ENCODE measurements around the gene RASA1. TPM values are rescaled to one million over a fixed set of nuclear protein-coding genes. Genes with fewer than 3 reads are reported as not detected.

Gene RASA1
- total RNA-seq: 10 to 100 TPM; 17.0 to 21.1 TPM

DNA sequence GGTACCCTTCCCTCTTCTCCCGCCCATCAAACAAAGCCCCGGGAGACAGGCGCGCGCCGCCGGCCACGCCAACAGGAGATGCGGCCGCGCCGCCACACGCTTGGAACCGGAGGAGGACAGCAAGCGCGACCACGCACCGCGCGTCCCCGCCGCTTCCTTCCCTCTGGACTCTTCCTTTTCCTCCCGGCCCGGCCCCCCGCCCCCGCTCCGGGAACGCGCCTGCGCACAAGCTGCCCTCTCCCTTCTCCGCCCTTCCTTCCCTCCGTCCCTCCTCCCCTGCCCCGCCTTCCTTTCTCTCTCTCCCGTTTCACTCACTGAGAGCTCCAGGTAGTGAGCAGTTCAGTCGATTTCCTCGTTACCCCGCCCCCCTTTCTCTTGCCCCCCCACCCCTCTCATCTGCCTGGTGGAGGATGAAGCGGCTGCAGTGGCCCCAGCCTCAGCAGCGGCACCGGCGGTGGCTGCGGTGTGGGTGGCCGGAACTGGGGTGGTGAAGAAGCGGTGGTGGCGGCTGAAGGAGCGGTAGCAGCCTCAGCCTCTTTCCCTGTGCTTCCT lies at the start of gene RASA1:
Gene RASA1 (plus strand): TSS at position 310 of the 552 bp plus-strand sequence. CDS start 569 bp downstream, outside the sequence.
- ATAC-seq (ENCODE audit: low read depth): peak; percentile 73
- H3K4me3 Mint-ChIP-seq: peak within 1 kb of the TSS; percentile 88
- peak within 1 kb of the TSS; percentile 95 for H3K27ac Mint-ChIP-seq
- peaks cover 11% of the 10 kb centered on the region for H3K36me3 Mint-ChIP-seq
- peaks cover 24% of the 10 kb centered on the region for H3K4me1 Mint-ChIP-seq
- POLR2A ChIA-PET: interaction anchor here (0.7 to 1.6 kb wide), 7 partner anchors 15 to 146 kb away, joined by 3 to 5 read pairs (median 3); partner anchors contain the start of gene CCNH
- peaks cover 6% of the 10 kb centered on the region for H3K27me3 Mint-ChIP-seq
- peak; percentile 82 for DNase-seq
- H3K9me3 Mint-ChIP-seq: no peaks in the 10 kb centered on the region

DNA sequence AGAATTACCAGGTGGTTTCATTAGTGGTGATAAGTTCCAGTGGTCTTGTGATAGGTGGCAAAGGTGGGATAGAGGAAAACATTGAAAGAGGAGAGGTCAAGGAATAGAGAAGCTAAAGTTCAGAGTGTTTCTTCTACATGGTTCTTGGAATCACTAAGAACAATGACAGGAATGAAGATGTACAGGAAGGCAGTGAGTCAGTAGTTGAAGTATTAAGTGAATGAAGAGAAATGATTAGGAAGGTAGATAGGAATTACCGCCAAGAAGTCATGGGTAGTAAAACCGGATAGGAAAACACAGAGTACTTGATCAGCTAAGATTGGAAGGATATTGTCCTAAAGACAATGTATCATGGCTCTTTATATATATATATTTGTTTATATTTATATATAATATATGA lies 37.9 kb upstream of the RASA1 start:
- no peaks in the 10 kb centered on the region for H3K27me3 Mint-ChIP-seq
- H3K9me3 Mint-ChIP-seq: no peaks in the 10 kb centered on the region
- H3K4me1 Mint-ChIP-seq: no peaks in the 10 kb centered on the region
- no peak for DNase-seq
- H3K27ac Mint-ChIP-seq: no peak overlapping the region
- POLR2A ChIA-PET: no interaction called here
- no peaks in the 10 kb centered on the region for H3K36me3 Mint-ChIP-seq
- no peak overlapping the region for H3K4me3 Mint-ChIP-seq
- ATAC-seq (ENCODE audit: low read depth): no peak

DNA sequence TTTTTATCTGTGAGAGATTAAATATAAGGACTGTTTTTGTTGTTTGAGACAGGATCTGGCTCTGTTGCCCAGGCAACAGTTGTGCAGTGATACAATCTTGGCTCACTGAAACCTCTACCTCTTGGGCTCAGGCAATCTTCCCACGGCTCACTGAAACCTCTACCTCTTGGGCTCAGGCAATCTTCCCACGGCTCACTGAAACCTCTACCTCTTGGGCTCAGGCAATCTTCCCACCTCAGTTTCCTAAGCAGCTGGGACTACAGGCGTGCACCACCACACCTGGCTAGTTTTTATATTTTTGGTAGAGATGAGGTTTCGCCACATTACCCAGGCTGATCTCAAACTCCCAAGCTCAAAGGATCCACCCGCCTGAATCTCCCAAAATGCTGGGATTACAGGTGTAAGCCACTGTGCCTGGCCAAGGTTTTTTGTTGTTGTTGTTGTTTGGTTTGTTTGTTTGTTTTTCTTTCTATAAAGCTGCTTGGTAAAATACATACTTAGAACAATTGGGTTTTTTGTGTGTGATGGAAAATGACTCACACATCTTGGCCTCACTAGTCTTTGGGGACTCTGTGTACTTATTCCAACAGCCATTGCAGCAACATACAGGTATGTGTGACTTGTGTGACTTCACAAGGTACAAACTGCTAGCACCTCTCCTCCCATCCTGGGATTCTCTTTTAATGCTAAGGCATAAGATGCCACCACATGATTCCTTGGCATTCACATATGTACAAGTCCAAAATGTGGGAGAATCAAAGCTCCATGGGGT lies 36.5 kb upstream of the RASA1 start:
- H3K36me3 Mint-ChIP-seq: no peaks in the 10 kb centered on the region
- H3K4me1 Mint-ChIP-seq: no peaks in the 10 kb centered on the region
- POLR2A ChIA-PET: no interaction called here
- H3K4me3 Mint-ChIP-seq: no peak overlapping the region
- H3K9me3 Mint-ChIP-seq: no peaks in the 10 kb centered on the region
- no peak overlapping the region for H3K27ac Mint-ChIP-seq
- no peak for ATAC-seq (ENCODE audit: low read depth)
- DNase-seq: no peak
- H3K27me3 Mint-ChIP-seq: no peaks in the 10 kb centered on the region

DNA sequence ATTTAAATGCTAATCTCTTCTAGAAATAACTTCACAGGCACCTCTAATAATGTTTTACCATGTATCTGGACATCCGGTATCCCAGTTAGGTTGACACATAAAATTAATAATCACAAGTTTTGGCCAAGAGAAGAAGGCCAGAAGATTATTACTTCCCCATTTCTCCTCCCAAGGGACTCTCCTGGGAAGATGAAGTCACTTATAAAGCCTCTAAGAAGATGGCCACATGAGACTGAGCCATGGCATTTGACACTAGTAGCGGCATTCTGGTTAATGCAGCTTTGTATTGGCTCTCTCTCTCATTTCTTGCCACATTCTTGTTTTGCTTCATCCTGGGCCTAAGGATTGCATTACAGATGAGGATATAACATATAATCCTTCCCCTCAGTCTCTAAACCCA lies 34.5 kb upstream of the RASA1 start:
- H3K27me3 Mint-ChIP-seq: no peaks in the 10 kb centered on the region
- no peaks in the 10 kb centered on the region for H3K4me1 Mint-ChIP-seq
- H3K27ac Mint-ChIP-seq: no peak overlapping the region
- DNase-seq (no peak), ATAC-seq (ENCODE audit: low read depth) (no peak)
- no peaks in the 10 kb centered on the region for H3K36me3 Mint-ChIP-seq
- POLR2A ChIA-PET: no interaction called here
- H3K4me3 Mint-ChIP-seq: no peak overlapping the region
- H3K9me3 Mint-ChIP-seq: no peaks in the 10 kb centered on the region

DNA sequence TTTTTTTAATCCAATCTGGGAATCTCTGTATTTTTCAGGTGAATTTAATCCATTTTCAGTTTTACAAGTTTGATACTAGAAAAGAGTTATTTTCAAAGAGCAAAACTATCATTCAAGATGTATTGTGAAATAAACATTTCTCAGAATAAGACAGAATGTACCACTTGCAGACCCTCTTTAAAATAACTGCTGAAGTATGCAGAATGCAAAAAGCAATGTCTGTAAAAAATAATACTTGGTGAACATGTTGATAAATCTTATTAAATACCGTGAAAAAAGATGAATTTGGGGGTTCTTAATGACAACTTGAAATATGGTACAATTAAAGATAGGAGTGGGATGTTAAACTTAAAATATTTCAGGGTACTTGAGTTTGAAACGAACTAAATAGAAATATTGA lies 26.1 kb upstream of the RASA1 start:
- DNase-seq: no peak
- no peak for ATAC-seq (ENCODE audit: low read depth)
- peaks cover 2% of the 10 kb centered on the region for H3K36me3 Mint-ChIP-seq
- no peak overlapping the region for H3K4me3 Mint-ChIP-seq
- H3K27me3 Mint-ChIP-seq: no peaks in the 10 kb centered on the region
- POLR2A ChIA-PET: interaction anchor here (0.9 kb wide), 1 partner anchor 222 kb away, joined by 3 read pairs; no protein-coding TSS in a partner anchor
- H3K4me1 Mint-ChIP-seq: peaks cover 3% of the 10 kb centered on the region
- H3K9me3 Mint-ChIP-seq: no peaks in the 10 kb centered on the region
- no peak overlapping the region for H3K27ac Mint-ChIP-seq

DNA sequence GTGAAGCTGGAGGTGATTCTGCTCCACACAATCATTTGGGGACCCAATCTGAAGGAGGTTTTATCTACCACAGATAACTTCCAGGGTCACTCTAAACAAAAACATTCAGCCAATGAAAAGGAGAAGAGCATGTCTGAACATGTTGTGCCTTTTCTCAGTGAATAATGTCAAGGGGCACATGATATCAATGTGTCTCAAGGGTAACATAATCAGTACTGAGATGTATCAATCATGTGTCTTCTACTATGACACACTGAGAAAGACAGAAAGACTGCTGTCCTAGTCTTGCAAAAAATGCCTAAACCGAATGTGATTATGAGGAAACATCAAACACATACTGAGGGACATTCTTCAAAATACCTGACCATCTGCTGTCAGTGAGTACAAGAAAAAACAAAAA lies 25.4 kb upstream of the RASA1 start:
- Mint-ChIP-seq H3K9me3 (no peaks in the 10 kb centered on the region), H3K36me3 (peaks cover 2% of the 10 kb centered on the region), H3K27me3 (no peaks in the 10 kb centered on the region), H3K4me1 (peaks cover 3% of the 10 kb centered on the region), H3K4me3 (no peak overlapping the region), H3K27ac (no peak overlapping the region)
- ATAC-seq (ENCODE audit: low read depth) (no peak), DNase-seq (no peak)
- POLR2A ChIA-PET: no interaction called here

DNA sequence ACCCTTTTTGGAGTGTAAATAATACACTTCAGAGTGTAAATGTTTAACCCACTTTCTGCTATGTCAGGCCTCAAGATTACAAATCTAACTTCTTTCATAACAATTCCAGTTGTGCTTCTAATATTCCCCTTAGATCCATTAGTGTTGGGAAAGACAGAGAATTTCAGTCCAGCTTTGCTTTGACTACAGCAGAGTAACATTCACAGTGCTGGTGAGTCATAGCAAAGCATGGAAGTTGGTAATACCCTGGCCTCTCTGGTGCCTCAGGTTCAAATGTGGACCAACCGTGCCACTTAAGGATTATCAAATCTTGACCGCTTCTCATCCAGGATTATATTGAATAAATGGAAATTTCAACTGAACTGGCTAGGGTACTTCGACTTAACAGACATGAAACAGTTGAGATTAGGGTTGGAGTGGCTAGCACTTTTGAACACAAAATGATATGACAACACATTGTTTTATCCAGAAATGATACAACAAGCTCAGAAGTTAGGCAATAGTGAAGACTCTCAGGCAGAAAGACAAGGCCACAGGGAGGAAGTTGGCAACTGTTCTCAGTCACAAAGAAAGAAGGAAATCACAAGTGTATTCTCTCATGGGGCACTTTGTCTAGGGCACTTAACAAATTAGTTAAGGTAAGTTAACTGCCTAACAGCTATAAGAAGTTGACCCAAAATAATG lies 24.4 kb upstream of the RASA1 start:
- no peak overlapping the region for H3K27ac Mint-ChIP-seq
- H3K27me3 Mint-ChIP-seq: no peaks in the 10 kb centered on the region
- H3K4me1 Mint-ChIP-seq: peaks cover 3% of the 10 kb centered on the region
- POLR2A ChIA-PET: no interaction called here
- peaks cover 2% of the 10 kb centered on the region for H3K36me3 Mint-ChIP-seq
- H3K9me3 Mint-ChIP-seq: no peaks in the 10 kb centered on the region
- no peak for DNase-seq
- H3K4me3 Mint-ChIP-seq: no peak overlapping the region
- ATAC-seq (ENCODE audit: low read depth): no peak

DNA sequence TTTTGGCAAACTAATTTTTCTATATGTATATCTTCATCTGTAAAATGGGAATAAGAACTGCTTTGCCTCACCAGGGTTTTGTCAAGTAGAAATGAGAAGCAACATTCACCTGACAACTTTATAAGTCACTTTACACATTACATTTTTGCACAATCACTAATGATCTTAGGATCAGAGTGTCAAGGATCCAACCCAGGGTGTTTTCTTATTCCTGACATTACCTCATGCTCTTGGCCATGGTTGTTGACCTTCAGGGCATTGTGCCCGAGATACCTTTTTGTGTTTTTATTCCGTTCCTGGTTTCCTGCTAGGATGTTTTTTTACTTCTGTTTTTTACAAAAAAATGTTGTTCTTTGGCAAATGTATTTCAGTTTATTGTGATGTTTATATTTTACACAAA lies 22.2 kb upstream of the RASA1 start:
- no peak for DNase-seq

DNA sequence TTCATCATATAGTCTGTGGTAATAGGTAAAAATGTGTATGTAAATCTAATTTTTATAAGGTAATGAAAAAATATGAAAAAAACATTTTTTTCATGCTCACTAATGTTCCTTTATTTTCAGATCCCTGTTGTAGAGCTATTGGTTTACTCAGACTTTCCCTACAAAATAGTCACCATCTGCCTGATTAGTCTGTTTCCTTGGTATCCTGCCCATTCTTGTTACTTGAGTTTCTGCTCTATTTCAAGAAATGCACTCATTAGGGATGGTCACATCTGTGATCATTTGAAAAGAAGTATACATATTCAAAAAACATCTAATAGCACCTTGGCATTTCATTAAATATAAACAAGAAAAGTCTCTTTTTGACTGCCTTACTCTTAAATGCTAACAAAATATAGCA lies 21.6 kb upstream of the RASA1 start:
- ATAC-seq (ENCODE audit: low read depth): no peak
- Mint-ChIP-seq H3K27ac (no peak overlapping the region), H3K27me3 (no peaks in the 10 kb centered on the region), H3K4me3 (no peak overlapping the region), H3K9me3 (no peaks in the 10 kb centered on the region), H3K36me3 (peaks cover 3% of the 10 kb centered on the region), H3K4me1 (peaks cover 3% of the 10 kb centered on the region)
- POLR2A ChIA-PET: no interaction called here
- no peak for DNase-seq

More for the DNA sequence above, 22.2 kb upstream of the RASA1 start:
- H3K27me3 Mint-ChIP-seq: no peaks in the 10 kb centered on the region
- no peak overlapping the region for H3K27ac Mint-ChIP-seq
- POLR2A ChIA-PET: no interaction called here
- peaks cover 2% of the 10 kb centered on the region for H3K36me3 Mint-ChIP-seq
- H3K9me3 Mint-ChIP-seq: no peaks in the 10 kb centered on the region
- ATAC-seq (ENCODE audit: low read depth): no peak
- H3K4me1 Mint-ChIP-seq: peaks cover 3% of the 10 kb centered on the region
- H3K4me3 Mint-ChIP-seq: no peak overlapping the region

DNA sequence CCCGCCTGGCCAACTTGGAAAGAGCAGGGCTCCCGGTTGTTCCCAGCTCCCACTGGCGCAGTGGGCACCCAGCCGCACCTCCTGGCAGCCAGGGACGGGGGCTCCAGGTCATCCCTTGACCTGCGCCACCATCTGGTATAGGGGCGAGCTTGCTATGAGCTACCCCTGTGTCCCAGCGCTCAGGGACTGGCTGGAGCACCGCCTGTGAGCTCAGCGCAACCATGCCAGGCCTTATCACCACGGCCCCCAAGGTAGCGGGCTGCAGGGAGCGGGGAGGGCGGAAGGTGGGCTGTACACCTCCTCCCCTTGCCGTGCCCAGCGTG lies 15.4 kb upstream of the RASA1 start:
- Mint-ChIP-seq H3K36me3 (peaks cover 2% of the 10 kb centered on the region), H3K27ac (no peak overlapping the region), H3K9me3 (no peaks in the 10 kb centered on the region), H3K4me3 (no peak overlapping the region), H3K27me3 (peaks cover 2% of the 10 kb centered on the region), H3K4me1 (no peaks in the 10 kb centered on the region)
- DNase-seq: no peak
- no peak for ATAC-seq (ENCODE audit: low read depth)
- POLR2A ChIA-PET: no interaction called here

DNA sequence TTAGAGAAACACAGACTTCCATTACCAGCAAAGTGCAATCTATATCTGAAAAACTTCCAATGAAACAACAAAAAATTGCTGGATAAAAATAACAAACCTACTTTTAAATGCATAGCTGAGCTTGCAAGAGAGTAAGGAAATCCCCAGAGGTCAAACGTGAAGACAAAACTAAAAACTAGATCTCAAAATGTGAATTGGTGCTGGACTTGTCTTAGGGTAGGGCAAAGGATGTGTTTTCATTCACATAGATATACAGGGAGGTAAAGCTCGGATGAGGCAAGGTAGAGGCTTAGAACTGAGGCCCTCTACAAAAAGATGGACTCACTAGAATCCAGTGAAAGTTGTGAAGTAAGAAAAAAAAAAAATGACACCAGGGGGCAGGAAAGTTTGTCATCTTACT lies 13.6 kb upstream of the RASA1 start:
- ATAC-seq (ENCODE audit: low read depth) (no peak), DNase-seq (no peak)
- Mint-ChIP-seq H3K27me3 (peaks cover 3% of the 10 kb centered on the region), H3K27ac (no peak overlapping the region), H3K4me3 (no peak overlapping the region), H3K9me3 (no peaks in the 10 kb centered on the region), H3K4me1 (no peaks in the 10 kb centered on the region), H3K36me3 (peaks cover 2% of the 10 kb centered on the region)
- POLR2A ChIA-PET: no interaction called here

DNA sequence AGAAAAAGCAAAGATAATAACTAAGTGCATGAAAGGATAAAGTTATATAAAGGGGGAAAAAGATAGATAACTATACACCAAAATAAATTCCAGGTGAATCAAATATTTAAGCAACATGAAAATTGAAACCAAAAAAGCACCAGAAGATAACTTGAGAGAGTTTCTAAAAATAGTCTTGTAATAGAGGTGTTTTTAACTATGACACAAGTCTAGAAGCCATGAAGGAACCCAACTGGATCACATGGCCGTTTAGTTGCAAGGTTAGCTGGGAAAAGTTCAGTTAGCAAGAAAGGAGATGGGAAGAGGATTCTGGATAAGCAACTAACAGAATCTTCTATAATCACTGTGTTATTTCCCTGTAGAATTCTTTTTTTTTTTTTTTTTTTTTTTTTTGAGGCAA lies 9.2 kb upstream of the RASA1 start:
- Mint-ChIP-seq H3K36me3 (no peaks in the 10 kb centered on the region), H3K4me1 (peaks cover 7% of the 10 kb centered on the region), H3K4me3 (no peak overlapping the region), H3K27me3 (peaks cover 3% of the 10 kb centered on the region), H3K9me3 (no peaks in the 10 kb centered on the region), H3K27ac (no peak overlapping the region)
- no peak for ATAC-seq (ENCODE audit: low read depth)
- DNase-seq: no peak
- POLR2A ChIA-PET: no interaction called here

DNA sequence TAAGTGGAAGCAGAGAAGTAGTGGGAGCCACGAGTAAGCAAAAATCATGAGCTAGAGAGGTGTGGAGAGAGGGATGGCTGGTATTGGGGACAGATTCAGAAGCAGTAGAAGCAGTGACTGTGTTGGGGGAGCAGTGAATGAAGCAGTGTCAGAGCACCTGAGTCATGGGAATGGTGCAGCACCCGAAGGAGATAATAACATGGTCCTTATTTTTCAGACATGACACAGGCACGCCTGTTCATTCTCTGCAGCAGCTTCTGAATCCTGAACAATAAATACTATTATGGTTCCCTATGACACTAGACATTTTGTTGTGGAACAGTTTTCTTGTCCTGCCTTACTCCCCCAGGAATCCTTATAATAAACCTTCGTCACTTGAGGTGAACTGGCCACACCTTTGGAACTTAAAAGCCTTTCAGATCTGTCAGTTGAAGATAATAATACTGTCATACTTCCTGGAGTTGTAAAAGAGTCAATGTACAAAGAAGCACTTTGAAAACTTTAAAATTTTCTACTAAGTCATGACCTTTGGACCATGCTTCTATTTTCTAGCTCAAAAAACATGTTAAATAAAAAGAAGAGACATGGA lies 7.0 kb upstream of the RASA1 start:
- POLR2A ChIA-PET: no interaction called here
- Mint-ChIP-seq H3K27ac (no peak overlapping the region), H3K27me3 (peaks cover 10% of the 10 kb centered on the region), H3K4me3 (no peak overlapping the region), H3K9me3 (no peaks in the 10 kb centered on the region), H3K36me3 (no peaks in the 10 kb centered on the region), H3K4me1 (peaks cover 7% of the 10 kb centered on the region)
- DNase-seq (no peak), ATAC-seq (ENCODE audit: low read depth) (no peak)

DNA sequence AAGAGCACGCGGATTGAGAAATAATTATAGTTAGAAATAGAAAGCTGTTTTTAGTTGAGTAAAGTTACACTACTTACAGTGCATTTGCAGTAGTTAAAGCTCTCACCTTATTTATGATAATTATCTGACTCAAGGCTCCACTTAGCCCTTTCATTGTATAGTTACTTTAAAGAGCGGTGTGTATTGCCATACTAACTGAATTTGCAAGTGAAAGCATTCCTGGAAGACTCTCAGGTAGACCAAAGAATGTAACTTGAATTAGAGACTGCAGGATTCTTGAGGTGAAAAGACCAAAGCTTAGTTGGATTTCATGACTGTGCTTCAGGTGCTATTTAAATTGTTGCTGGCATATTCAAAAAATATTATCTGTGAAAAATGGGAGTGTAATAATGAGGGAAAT lies 4.2 kb upstream of the RASA1 start:
- POLR2A ChIA-PET: no interaction called here
- peaks cover 18% of the 10 kb centered on the region for H3K4me1 Mint-ChIP-seq
- H3K27me3 Mint-ChIP-seq: peaks cover 6% of the 10 kb centered on the region
- H3K4me3 Mint-ChIP-seq: no peak overlapping the region
- H3K9me3 Mint-ChIP-seq: no peaks in the 10 kb centered on the region
- ATAC-seq (ENCODE audit: low read depth): no peak
- DNase-seq: no peak
- peaks cover 2% of the 10 kb centered on the region for H3K36me3 Mint-ChIP-seq
- H3K27ac Mint-ChIP-seq: no peak overlapping the region
